ENCODE results near the gene UBL7. TPM values are rescaled to one million over a fixed set of nuclear protein-coding genes. Genes with fewer than 3 reads are reported as not detected.

Gene UBL7
- total RNA-seq, 1 donor from 2014 or later = 79.9 TPM

GRCh38 chr15:74408385-74408784 lies 52.6 kb downstream of the UBL7 start:
- no peak overlapping the region for H3K27ac Mint-ChIP-seq (ENCODE audit: unreplicated experiment)
- H3K4me1 Mint-ChIP-seq (ENCODE audit: unreplicated experiment) = no peaks in the 10 kb centered on the region
- DNase-seq (ENCODE audit: low spot score) = no peak
- H3K36me3 Mint-ChIP-seq (ENCODE audit: low read depth, unreplicated experiment) = peaks cover 20% of the 10 kb centered on the region
- H3K27me3 Mint-ChIP-seq (ENCODE audit: unreplicated experiment) = peaks cover 12% of the 10 kb centered on the region
- TF ChIP-seq CTCF (IDR thresholded peaks at IDR 0.05; ENCODE audit: unreplicated experiment) = no peak
- H3K4me3 Mint-ChIP-seq (ENCODE audit: unreplicated experiment) = no peak overlapping the region
- no peaks in the 10 kb centered on the region for H3K9me3 Mint-ChIP-seq (ENCODE audit: unreplicated experiment)

- peaks cover 3% of the 10 kb centered on the region for H3K4me1 Mint-ChIP-seq (ENCODE audit: unreplicated experiment)
- H3K4me3 Mint-ChIP-seq (ENCODE audit: unreplicated experiment) = no peak overlapping the region
- no peak overlapping the region for H3K27ac Mint-ChIP-seq (ENCODE audit: unreplicated experiment)
- H3K9me3 Mint-ChIP-seq (ENCODE audit: unreplicated experiment) = no peaks in the 10 kb centered on the region
- H3K27me3 Mint-ChIP-seq (ENCODE audit: unreplicated experiment) = peaks cover 12% of the 10 kb centered on the region
- H3K36me3 Mint-ChIP-seq (ENCODE audit: low read depth, unreplicated experiment) = peaks cover 9% of the 10 kb centered on the region
- no peak for TF ChIP-seq CTCF (IDR thresholded peaks at IDR 0.05; ENCODE audit: unreplicated experiment)
- no peak for DNase-seq (ENCODE audit: low spot score)
Measured at GRCh38 chr15:74406992-74407705, 53.8 kb downstream of the UBL7 start.

- Mint-ChIP-seq H3K4me3 (ENCODE audit: unreplicated experiment) (no peak overlapping the region), H3K27ac (ENCODE audit: unreplicated experiment) (no peak overlapping the region), H3K9me3 (ENCODE audit: unreplicated experiment) (no peaks in the 10 kb centered on the region), H3K36me3 (ENCODE audit: low read depth, unreplicated experiment) (peaks cover 9% of the 10 kb centered on the region), H3K27me3 (ENCODE audit: unreplicated experiment) (peaks cover 13% of the 10 kb centered on the region), H3K4me1 (ENCODE audit: unreplicated experiment) (peaks cover 8% of the 10 kb centered on the region)
- no peak for DNase-seq (ENCODE audit: low spot score)
- TF ChIP-seq CTCF (IDR thresholded peaks at IDR 0.05; ENCODE audit: unreplicated experiment) = no peak
Measured at GRCh38 chr15:74406517-74406916, 54.4 kb downstream of the UBL7 start.

GRCh38 chr15:74405823-74406222 lies 55.1 kb downstream of the UBL7 start:
- Mint-ChIP-seq H3K27ac (ENCODE audit: unreplicated experiment) (no peak overlapping the region), H3K36me3 (ENCODE audit: low read depth, unreplicated experiment) (peaks cover 5% of the 10 kb centered on the region), H3K27me3 (ENCODE audit: unreplicated experiment) (peaks cover 13% of the 10 kb centered on the region), H3K4me1 (ENCODE audit: unreplicated experiment) (peaks cover 13% of the 10 kb centered on the region), H3K4me3 (ENCODE audit: unreplicated experiment) (no peak overlapping the region), H3K9me3 (ENCODE audit: unreplicated experiment) (no peaks in the 10 kb centered on the region)
- no peak for TF ChIP-seq CTCF (IDR thresholded peaks at IDR 0.05; ENCODE audit: unreplicated experiment)
- no peak for DNase-seq (ENCODE audit: low spot score)

- no peak for DNase-seq (ENCODE audit: low spot score)
- no peak for TF ChIP-seq CTCF (IDR thresholded peaks at IDR 0.05; ENCODE audit: unreplicated experiment)
- H3K27me3 Mint-ChIP-seq (ENCODE audit: unreplicated experiment) = peaks cover 12% of the 10 kb centered on the region
- H3K4me1 Mint-ChIP-seq (ENCODE audit: unreplicated experiment) = peaks cover 16% of the 10 kb centered on the region
- H3K9me3 Mint-ChIP-seq (ENCODE audit: unreplicated experiment) = no peaks in the 10 kb centered on the region
- no peak overlapping the region for H3K4me3 Mint-ChIP-seq (ENCODE audit: unreplicated experiment)
- H3K27ac Mint-ChIP-seq (ENCODE audit: unreplicated experiment) = no peak overlapping the region
- no peaks in the 10 kb centered on the region for H3K36me3 Mint-ChIP-seq (ENCODE audit: low read depth, unreplicated experiment)
Measured at GRCh38 chr15:74403991-74404563, 56.9 kb downstream of the UBL7 start.

Measured in endothelial cell (in vitro differentiated cells).